Activated B cell treated with CpG ODN at 0.5 μM for 24 hours (primary cell): ENCODE measurements around the gene USP6. TPM values are rescaled to one million over a fixed set of nuclear protein-coding genes. Genes with fewer than 3 reads are reported as not detected.

Source experiments
- ATAC-seq: fragments of 200-7000 bp; cut with Tn5 transposase; one replicate; pipeline ENCODE4 v1.10.0; 2021; ENCODE audit warnings: low read depth, mild to moderate bottlenecking, moderate library complexity
- CTCF ChIA-PET: fragments of 350-600 bp; sonication (Branson Sonifier 250); formaldehyde crosslinking; loops from one replicate; lab custom pipeline; 2021; ENCODE audit warnings: antibody characterized with exemption; lab: Charles Lee
- POLR2A ChIA-PET: fragments of 350-600 bp; sonication (Branson Sonifier 250); formaldehyde crosslinking; loops from one replicate; lab custom pipeline; 2021; ENCODE audit warnings: antibody characterized with exemption; lab: Charles Lee
- DNase-seq: peaks from one replicate; pipeline ENCODE4 v3.0.0; 2022
- H3K27ac Mint-ChIP-seq: one replicate; pipeline ENCODE4 v1.8.0; 2020; ENCODE audit warnings: mixed read lengths
- H3K27me3 Mint-ChIP-seq: one replicate; pipeline ENCODE4 v1.8.0; 2021; ENCODE audit warnings: mixed read lengths
- H3K36me3 Mint-ChIP-seq: one replicate; pipeline ENCODE4 v1.8.0; 2021; ENCODE audit warnings: low read depth, mixed read lengths
- H3K4me1 Mint-ChIP-seq: one replicate; pipeline ENCODE4 v1.8.0; 2021; ENCODE audit warnings: mixed read lengths
- H3K4me3 Mint-ChIP-seq: one replicate; pipeline ENCODE4 v1.8.0; 2020; ENCODE audit warnings: mild to moderate bottlenecking, mixed read lengths
- H3K9me3 Mint-ChIP-seq: one replicate; pipeline ENCODE4 v1.8.0; 2020; ENCODE audit warnings: mixed read lengths
- intact Hi-C: fragments of 100-400 bp; cut with micrococcal nuclease; formaldehyde crosslinking; loops from one replicate; pipeline ENCODE4 v1.15.1; 2024
- total RNA-seq: library from RNA; stranded (reverse); gene quantifications from 2 replicates; pipeline ENCODE4 v1.2.3, GENCODE V29; 2022
- TF ChIP-seq, protein P1 (sequence below): fragments of 200-600 bp; IDR thresholded peaks from one replicate; pipeline ENCODE4 v1.8.0; 2022; ENCODE audit warnings: antibody characterized with exemption, mild to moderate bottlenecking

USP6 gene
- total RNA-seq, 1 donor from 2014 or later, result 0.33 TPM

DNA sequence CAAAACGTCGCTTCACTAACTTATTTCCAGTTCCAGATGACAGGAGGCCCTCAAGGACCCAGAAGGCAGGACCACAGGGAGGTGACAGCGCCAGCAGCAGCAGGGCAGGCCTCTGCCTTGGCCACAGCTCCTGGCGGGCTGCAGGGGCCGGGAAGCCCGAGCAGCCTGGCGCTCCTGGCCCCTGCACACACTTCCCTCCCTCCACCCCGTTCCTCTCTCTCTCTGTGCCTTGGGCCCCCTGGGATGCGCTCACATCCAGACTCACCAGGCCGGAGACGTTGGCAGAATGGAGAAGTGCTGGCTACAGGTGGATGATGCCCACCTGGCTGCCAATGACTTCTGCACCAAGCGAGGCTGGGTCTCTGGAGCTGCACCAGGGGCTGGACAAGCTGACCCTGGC is 63.2 kb downstream of the USP6 start:
- no peak for ATAC-seq
- DNase-seq, result no peak
- intact Hi-C loops, result no loop called here
- TF ChIP-seq, protein P1, sequence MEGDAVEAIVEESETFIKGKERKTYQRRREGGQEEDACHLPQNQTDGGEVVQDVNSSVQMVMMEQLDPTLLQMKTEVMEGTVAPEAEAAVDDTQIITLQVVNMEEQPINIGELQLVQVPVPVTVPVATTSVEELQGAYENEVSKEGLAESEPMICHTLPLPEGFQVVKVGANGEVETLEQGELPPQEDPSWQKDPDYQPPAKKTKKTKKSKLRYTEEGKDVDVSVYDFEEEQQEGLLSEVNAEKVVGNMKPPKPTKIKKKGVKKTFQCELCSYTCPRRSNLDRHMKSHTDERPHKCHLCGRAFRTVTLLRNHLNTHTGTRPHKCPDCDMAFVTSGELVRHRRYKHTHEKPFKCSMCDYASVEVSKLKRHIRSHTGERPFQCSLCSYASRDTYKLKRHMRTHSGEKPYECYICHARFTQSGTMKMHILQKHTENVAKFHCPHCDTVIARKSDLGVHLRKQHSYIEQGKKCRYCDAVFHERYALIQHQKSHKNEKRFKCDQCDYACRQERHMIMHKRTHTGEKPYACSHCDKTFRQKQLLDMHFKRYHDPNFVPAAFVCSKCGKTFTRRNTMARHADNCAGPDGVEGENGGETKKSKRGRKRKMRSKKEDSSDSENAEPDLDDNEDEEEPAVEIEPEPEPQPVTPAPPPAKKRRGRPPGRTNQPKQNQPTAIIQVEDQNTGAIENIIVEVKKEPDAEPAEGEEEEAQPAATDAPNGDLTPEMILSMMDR, result no peak
- no peaks in the 10 kb centered on the region for H3K27me3 Mint-ChIP-seq
- H3K27ac Mint-ChIP-seq, result no peak overlapping the region
- ChIA-PET POLR2A (no interaction called here), CTCF (no interaction called here)
- peaks cover 28% of the 10 kb centered on the region for H3K9me3 Mint-ChIP-seq
- H3K36me3 Mint-ChIP-seq, result peaks cover 68% of the 10 kb centered on the region
- no peak overlapping the region for H3K4me3 Mint-ChIP-seq
- H3K4me1 Mint-ChIP-seq, result no peaks in the 10 kb centered on the region

DNA sequence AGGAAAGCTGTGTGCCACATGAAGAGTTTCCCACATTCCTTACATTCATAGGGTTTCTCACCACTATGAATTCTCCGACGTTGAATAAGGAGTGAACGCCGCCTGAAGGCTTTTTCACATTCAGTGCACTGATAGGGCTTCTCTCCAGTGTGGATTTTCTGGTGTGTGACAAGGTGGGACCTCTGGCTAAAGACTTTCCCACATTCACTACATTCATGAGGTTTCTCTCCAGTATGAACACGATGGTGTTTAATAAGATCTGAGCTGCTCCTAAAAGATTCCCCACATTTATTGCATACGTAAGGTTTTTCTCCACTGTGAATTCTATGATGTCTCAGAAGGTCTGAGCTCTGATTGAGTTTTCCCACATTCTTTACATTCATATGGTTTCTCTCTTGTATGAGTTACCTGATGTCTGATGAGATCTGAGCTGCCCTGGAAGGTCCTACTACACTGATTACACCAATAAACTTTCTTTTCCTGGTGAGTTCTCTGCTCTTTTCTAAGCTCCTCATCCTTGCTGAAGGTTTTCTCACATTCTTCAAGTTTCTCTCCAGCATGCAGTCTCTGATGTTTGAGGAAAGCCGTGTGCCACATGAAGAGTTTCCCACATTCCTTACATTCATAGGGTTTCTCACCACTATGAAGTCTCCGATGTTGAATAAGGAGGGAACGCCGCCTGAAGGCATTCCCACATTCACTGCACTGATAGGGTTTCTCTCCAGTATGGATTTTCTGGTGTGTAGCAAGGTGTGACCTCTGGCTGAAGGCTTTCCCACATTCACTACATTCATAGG is 65.9 kb downstream of the USP6 start:
- H3K9me3 Mint-ChIP-seq, result peaks cover 32% of the 10 kb centered on the region

DNA sequence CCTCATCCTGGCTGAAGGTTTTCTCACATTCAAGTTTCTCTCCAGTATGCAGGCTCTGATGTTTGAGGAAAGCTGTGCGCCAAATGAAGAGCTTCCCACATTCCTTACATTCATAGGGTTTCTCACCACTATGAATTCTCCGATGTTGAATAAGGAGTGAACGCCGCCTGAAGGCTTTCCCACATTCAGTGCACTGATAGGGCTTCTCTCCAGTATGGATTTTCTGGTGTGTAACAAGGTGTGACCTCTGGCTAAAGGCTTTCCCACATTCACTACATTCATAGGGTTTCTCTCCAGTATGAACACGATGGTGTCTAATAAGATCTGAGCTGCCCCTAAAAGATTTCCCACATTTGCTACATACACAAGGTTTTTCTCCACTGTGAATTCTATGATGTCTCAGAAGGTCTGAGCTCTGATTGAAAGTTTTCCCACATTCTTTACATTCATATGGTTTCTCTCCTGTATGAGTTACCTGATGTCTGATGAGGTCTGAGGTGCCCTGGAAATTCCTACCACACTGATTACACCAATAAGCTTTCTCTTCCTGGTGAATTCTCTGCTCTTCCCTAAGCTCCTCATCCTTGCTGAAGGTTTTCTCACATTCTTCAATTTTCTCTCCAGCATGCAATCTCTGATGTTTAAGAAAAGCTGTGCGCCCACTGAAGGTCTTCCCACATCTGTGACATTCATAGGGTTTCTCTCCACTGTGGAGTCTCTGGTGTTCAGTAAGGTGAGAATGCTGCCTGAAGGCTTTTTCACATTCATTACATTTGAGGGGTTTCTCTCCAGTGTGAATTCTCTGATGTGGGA is 67.0 kb downstream of the USP6 start:
- H3K36me3 Mint-ChIP-seq, result peaks cover 75% of the 10 kb centered on the region
- ChIA-PET POLR2A (interaction anchor here (2.8 kb wide), 1 partner anchor 9 kb away, joined by 17 read pairs; the partner anchor contains the start of gene ZNF594), CTCF (interaction anchor here (1.5 kb wide), 1 partner anchor 16 kb away, joined by 3 read pairs; no protein-coding TSS in a partner anchor)
- H3K4me3 Mint-ChIP-seq, result no peak overlapping the region
- ATAC-seq, result no peak
- TF ChIP-seq, protein P1, result no peak
- H3K4me1 Mint-ChIP-seq, result no peaks in the 10 kb centered on the region
- DNase-seq, result no peak
- H3K27me3 Mint-ChIP-seq, result no peaks in the 10 kb centered on the region
- H3K27ac Mint-ChIP-seq, result no peak overlapping the region
- intact Hi-C loops, result no loop called here
- peaks cover 37% of the 10 kb centered on the region for H3K9me3 Mint-ChIP-seq

More for the DNA sequence above, 65.9 kb downstream of the USP6 start:
- intact Hi-C loops, result no loop called here
- ATAC-seq (no peak), DNase-seq (no peak)
- H3K27me3 Mint-ChIP-seq, result no peaks in the 10 kb centered on the region
- no peaks in the 10 kb centered on the region for H3K4me1 Mint-ChIP-seq
- H3K36me3 Mint-ChIP-seq, result peaks cover 70% of the 10 kb centered on the region
- no peak overlapping the region for H3K4me3 Mint-ChIP-seq
- ChIA-PET POLR2A (interaction anchor here (1.1 to 2.8 kb wide), 2 partner anchors 10 to 39 kb away, joined by 3 to 17 read pairs; partner anchors contain the start of gene ZNF594), CTCF (interaction anchor here (1.5 kb wide), 1 partner anchor 17 kb away, joined by 3 read pairs; no protein-coding TSS in a partner anchor)
- TF ChIP-seq, protein P1, result no peak
- peak overlapping the region; percentile 37 for H3K27ac Mint-ChIP-seq

DNA sequence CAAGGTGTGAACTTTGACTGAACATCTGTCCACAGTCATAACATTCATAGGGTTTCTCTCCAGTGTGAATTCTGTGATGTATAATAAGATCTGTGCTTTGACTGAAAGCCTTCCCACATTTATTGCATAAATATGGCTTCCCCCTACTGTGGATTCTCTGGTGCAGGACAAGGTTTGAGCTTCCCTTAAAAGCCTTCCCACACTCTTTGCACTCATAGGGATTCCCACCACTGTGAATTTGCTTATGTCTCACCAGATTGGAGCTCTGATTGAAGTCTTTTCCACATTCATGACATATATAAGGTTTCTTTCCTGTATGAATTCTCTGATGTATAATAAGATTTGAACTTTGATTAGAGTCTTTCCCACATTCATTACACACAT is 67.6 kb downstream of the USP6 start:
- TF ChIP-seq, protein P1, result no peak
- Mint-ChIP-seq H3K4me3 (no peak overlapping the region), H3K36me3 (peaks cover 78% of the 10 kb centered on the region), H3K4me1 (no peaks in the 10 kb centered on the region), H3K27ac (no peak overlapping the region), H3K27me3 (no peaks in the 10 kb centered on the region), H3K9me3 (peaks cover 39% of the 10 kb centered on the region)
- intact Hi-C loops, result no loop called here
- no peak for ATAC-seq
- POLR2A ChIA-PET, result interaction anchor here (2.8 kb wide), 1 partner anchor 8 kb away, joined by 17 read pairs; the partner anchor contains the start of gene ZNF594
- CTCF ChIA-PET, result no interaction called here
- DNase-seq, result no peak

DNA sequence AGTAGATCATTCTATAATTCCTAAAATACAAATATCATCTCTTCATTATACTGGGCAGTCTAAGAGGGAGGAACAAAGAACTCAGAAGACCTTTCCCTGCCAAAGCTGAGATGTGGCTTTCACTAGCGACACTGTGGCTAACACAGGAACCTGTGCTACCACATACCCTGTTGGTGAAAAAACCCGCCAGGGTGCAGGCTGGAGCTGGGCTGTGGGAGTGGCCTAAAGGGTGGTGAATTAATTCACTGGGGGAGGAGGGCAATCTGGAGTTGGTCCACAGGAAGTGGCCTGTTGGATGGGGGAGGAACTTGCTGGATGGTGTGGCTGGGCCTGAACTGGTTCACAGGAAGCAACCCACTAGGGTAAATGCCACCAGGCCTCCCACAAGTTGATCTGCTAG is 68.5 kb downstream of the USP6 start:
- POLR2A ChIA-PET, result no interaction called here
- CTCF ChIA-PET, result no interaction called here
- Mint-ChIP-seq H3K4me3 (no peak overlapping the region), H3K36me3 (peaks cover 73% of the 10 kb centered on the region), H3K27me3 (no peaks in the 10 kb centered on the region), H3K4me1 (no peaks in the 10 kb centered on the region), H3K27ac (no peak overlapping the region), H3K9me3 (peaks cover 39% of the 10 kb centered on the region)
- DNase-seq (no peak), ATAC-seq (no peak)
- intact Hi-C loops, result no loop called here
- TF ChIP-seq, protein P1, result no peak
